ENCODE measurements around the gene SHCBP1L. TPM values are rescaled to one million over a fixed set of nuclear protein-coding genes. Genes with fewer than 3 reads are reported as not detected.

The SHCBP1L gene
- total RNA-seq, 1 experiment from 2014 or later: not detected

- Histone ChIP-seq H2AFZ (ENCODE audit: low read length) (no peak overlapping the region), H3K4ac (ENCODE audit: low read depth, low read length) (no peak overlapping the region), H4K20me1 (ENCODE audit: control insufficient read depth, insufficient read depth, insufficient read length) (no peaks in the 10 kb centered on the region), H2AK5ac (ENCODE audit: insufficient read length, low read length) (no peak overlapping the region), H4K8ac (replicated peaks; ENCODE audit: insufficient read length, low read depth, low read length) (no peak overlapping the region), H2BK20ac (ENCODE audit: low read depth, low read length, poor library complexity, severe bottlenecking) (no peak overlapping the region), H4K5ac (ENCODE audit: insufficient read length, low read depth, low read length) (no peak overlapping the region), H3K18ac (ENCODE audit: insufficient read length, low read depth, low read length) (no peak overlapping the region), H3K27ac (ENCODE audit: insufficient read length, low read depth, low read length) (no peak overlapping the region), H3K4me2 (ENCODE audit: insufficient read depth, insufficient read length, low read length) (no peak overlapping the region), H3K79me1 (ENCODE audit: insufficient read depth, low read depth, low read length, poor library complexity, severe bottlenecking) (peaks cover 19% of the 10 kb centered on the region), H3K23me2 (ENCODE audit: insufficient read length, low read depth, low read length, poor library complexity, severe bottlenecking) (no peaks in the 10 kb centered on the region), H3K14ac (ENCODE audit: insufficient read depth, low read length) (no peak overlapping the region), H2BK15ac (ENCODE audit: low read depth, low read length) (no peak overlapping the region), H3K9ac (ENCODE audit: extremely low read depth, insufficient read length, low read length) (no peak overlapping the region), H2BK120ac (ENCODE audit: low read depth, low read length, poor library complexity, severe bottlenecking) (no peak overlapping the region), H3K23ac (ENCODE audit: insufficient read length, low read depth, low read length) (no peak overlapping the region), H2BK5ac (ENCODE audit: insufficient read length, low read length) (no peak overlapping the region), H3T11ph (ENCODE audit: low read length) (no peak overlapping the region), H2BK12ac (ENCODE audit: insufficient read length, low read depth, low read length) (no peak overlapping the region), H3K9me3 (ENCODE audit: control insufficient read depth, low read depth, low read length) (no peaks in the 10 kb centered on the region), H3K4me1 (ENCODE audit: insufficient read depth, low read length) (no peaks in the 10 kb centered on the region; the same call in 1 of the 2 replicates), H3K56ac (ENCODE audit: insufficient read length, low read depth, low read length) (no peak overlapping the region), H3K79me2 (ENCODE audit: insufficient read depth, low read length) (peaks cover 28% of the 10 kb centered on the region), H3K27me3 (ENCODE audit: insufficient read depth, low read length) (no peaks in the 10 kb centered on the region), H4K91ac (ENCODE audit: insufficient read length, low read depth, low read length) (no peak overlapping the region)
- DNase-seq: no peak
- H3K27ac Mint-ChIP-seq: no peak overlapping the region; a peak in 1 of 7 replicates
- H3K27me3 Mint-ChIP-seq (ENCODE audit: low read depth): no peaks in the 10 kb centered on the region; the same call in 1 of the 2 replicates
- peaks cover 10 to 17% of the 10 kb centered on the region in 2 experiments for H3K4me1 Mint-ChIP-seq
- no CpG with 5 or more reads among the region's 4 CpGs for WGBS (ENCODE audit: extremely low coverage, insufficient read length, low lambda C conversion rate)
- H3K36me3 Mint-ChIP-seq (ENCODE audit: insufficient read depth in 1 of 3, low read depth in 3 of 3): peaks cover 79 to 98% (median 97%) of the 10 kb centered on the region in 3 experiments; a peak in 6 of 7 replicates
- no peak for TF ChIP-seq CTCF (conservative IDR thresholded peaks at IDR 0.05)
- no peaks in the 10 kb centered on the region for H3K9me3 Mint-ChIP-seq
- no peak overlapping the region for H3K4me3 Mint-ChIP-seq
These were observed 102.6 kb downstream of the SHCBP1L start for GRCh38 chr1:182850319-182850718.

Other genes with a start within 250 kb of the SHCBP1L start
- 1.1 and 2.4 TPM in 2 replicates for gene NPL, start 163.4 kb downstream of the SHCBP1L start, total RNA-seq (2021)
- 336 and 338 TPM in 2 replicates for gene DHX9, start 113.8 kb downstream of the SHCBP1L start, total RNA-seq (2021)
- gene LAMC1, start 70.3 kb upstream of the SHCBP1L start, total RNA-seq (2021): 96.2 and 110 TPM in 2 replicates
- gene LAMC2, start 233.1 kb upstream of the SHCBP1L start, total RNA-seq (2021): 6.8 and 7.4 TPM in 2 replicates